ENCODE results near the gene FBXO47. TPM values are rescaled to one million over a fixed set of nuclear protein-coding genes. Genes with fewer than 3 reads are reported as not detected.

FBXO47 gene
- total RNA-seq, 2 donors from 2014 or later, result not detected

DNA sequence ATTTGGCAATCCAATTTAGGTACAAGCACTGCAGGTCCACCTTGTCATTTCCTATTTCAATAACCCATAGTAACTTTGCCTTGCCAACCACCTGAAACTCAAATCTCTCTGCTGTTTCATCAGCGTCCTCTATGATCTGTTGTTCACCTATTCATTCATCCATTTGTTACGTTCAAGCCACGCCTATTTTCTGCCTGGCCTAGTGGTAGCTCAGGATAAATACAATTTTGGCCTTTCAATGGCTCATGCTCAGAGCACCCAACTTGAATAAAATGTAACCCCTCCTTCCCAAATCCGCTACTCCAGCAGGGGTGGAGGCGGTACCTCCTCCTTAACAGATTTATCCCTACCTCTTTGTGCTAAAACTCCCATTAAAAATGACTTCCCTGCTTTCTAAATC, 3.6 kb upstream of the FBXO47 start:
- Histone ChIP-seq H3K36me3 (no peaks in the 10 kb centered on the region), H3K27ac (no peak overlapping the region), H3K27me3 (no peaks in the 10 kb centered on the region), H3K9me3 (no peaks in the 10 kb centered on the region), H3K4me3 (no peak overlapping the region), H3K4me1 (no peaks in the 10 kb centered on the region)
- no peak for DNase-seq (ENCODE audit: low spot score)
- TF ChIP-seq, protein P1, sequence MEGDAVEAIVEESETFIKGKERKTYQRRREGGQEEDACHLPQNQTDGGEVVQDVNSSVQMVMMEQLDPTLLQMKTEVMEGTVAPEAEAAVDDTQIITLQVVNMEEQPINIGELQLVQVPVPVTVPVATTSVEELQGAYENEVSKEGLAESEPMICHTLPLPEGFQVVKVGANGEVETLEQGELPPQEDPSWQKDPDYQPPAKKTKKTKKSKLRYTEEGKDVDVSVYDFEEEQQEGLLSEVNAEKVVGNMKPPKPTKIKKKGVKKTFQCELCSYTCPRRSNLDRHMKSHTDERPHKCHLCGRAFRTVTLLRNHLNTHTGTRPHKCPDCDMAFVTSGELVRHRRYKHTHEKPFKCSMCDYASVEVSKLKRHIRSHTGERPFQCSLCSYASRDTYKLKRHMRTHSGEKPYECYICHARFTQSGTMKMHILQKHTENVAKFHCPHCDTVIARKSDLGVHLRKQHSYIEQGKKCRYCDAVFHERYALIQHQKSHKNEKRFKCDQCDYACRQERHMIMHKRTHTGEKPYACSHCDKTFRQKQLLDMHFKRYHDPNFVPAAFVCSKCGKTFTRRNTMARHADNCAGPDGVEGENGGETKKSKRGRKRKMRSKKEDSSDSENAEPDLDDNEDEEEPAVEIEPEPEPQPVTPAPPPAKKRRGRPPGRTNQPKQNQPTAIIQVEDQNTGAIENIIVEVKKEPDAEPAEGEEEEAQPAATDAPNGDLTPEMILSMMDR (IDR thresholded peaks at IDR 0.05), result no peak

DNA sequence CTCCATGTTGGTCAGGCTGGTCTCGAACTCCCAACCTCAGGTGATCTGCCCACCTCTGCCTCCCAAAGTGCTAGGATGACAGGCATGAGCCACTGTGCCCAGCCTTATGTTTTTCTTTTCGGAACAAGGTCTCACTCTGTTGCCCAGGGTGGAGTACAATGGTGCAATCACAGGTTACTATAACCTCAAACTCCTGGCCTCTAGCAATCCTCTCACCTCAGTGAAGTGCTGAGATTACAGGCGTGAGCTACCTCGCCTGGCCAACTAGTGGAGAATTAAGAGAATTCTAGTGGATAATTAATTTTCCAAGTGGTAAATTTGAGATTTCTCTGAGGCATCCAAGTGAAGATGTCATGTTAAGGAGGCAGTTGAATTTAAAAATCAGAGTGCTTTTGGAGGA, 2.9 kb upstream of the FBXO47 start:
- H3K4me1 ChIP-seq, result no peaks in the 10 kb centered on the region
- H3K36me3 ChIP-seq, result no peaks in the 10 kb centered on the region
- no peak overlapping the region for H3K4me3 ChIP-seq
- H3K27me3 ChIP-seq, result no peaks in the 10 kb centered on the region
- TF ChIP-seq, protein P1 (IDR thresholded peaks at IDR 0.05), result no peak
- no peak for DNase-seq (ENCODE audit: low spot score)
- H3K27ac ChIP-seq, result no peak overlapping the region
- no peaks in the 10 kb centered on the region for H3K9me3 ChIP-seq

DNA sequence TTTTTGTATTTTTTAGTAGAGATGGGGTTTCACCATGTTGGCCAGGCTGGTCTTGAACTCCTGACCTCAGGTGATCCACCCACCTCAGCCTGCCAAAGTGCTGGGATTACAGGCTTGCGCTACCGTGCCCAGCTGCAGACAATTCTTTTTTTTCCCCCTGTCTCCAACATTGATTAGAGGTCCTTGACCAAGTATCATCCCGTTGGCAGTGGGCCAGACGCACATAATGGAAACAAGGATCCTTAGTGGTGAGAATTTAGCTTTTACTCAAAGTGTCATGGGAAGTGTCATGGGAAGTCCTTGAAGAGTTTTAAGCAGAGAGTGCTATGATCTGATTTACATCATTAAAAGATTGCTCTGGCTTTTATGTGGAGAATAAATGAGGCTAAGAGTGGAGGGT, 2.1 kb upstream of the FBXO47 start:
- no peak for DNase-seq (ENCODE audit: low spot score)
- Histone ChIP-seq H3K4me3 (no peak overlapping the region), H3K27ac (no peak overlapping the region), H3K36me3 (no peaks in the 10 kb centered on the region), H3K4me1 (no peaks in the 10 kb centered on the region), H3K27me3 (no peaks in the 10 kb centered on the region), H3K9me3 (no peaks in the 10 kb centered on the region)
- TF ChIP-seq, protein P1 (IDR thresholded peaks at IDR 0.05), result no peak

DNA sequence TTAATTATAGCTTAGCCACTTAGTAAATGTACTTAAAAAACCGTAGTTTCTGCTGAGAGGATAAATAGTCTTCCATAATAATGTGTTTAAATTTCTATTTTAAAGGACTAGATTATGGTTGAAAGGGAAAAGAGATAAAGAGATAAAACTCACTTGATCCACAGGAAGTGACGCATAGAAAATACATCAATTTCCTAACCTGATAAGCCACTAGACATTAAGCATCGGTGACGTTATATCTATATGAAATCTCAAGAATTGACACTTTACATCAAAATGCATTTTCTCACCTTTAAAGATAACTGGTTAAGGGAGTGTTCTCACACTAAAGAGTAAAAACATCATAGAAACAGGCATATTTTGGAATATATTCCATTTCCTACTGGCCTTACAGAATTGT, 5.8 kb downstream of the FBXO47 start:
- Histone ChIP-seq H3K4me1 (no peaks in the 10 kb centered on the region), H3K36me3 (no peaks in the 10 kb centered on the region), H3K4me3 (no peak overlapping the region), H3K27me3 (no peaks in the 10 kb centered on the region), H3K27ac (no peak overlapping the region), H3K9me3 (no peaks in the 10 kb centered on the region)
- DNase-seq (ENCODE audit: low spot score), result no peak
- TF ChIP-seq, protein P1 (IDR thresholded peaks at IDR 0.05), result no peak

DNA sequence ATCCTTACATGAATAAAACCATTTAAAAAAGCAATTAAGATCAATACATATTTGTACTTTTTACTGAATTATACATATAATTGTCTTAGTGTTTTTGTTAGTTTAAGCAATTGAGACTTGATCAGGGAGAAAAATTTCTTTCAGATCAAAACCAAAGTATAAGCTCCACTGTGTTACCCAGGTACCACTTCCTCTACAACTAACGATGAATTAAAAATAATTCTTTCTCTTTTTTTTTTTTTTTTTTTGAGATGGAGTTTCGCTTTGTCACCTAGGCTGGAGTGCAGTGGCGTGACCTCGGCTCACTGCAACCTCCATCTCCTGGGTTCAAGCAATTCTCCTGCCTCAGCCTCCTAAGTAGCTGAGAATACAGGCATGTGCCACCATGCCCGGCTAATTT, 6.8 kb downstream of the FBXO47 start:
- Histone ChIP-seq H3K4me1 (no peaks in the 10 kb centered on the region), H3K27ac (no peak overlapping the region), H3K4me3 (no peak overlapping the region), H3K9me3 (no peaks in the 10 kb centered on the region), H3K36me3 (no peaks in the 10 kb centered on the region), H3K27me3 (no peaks in the 10 kb centered on the region)
- no peak for DNase-seq (ENCODE audit: low spot score)
- TF ChIP-seq, protein P1 (IDR thresholded peaks at IDR 0.05), result no peak

DNA sequence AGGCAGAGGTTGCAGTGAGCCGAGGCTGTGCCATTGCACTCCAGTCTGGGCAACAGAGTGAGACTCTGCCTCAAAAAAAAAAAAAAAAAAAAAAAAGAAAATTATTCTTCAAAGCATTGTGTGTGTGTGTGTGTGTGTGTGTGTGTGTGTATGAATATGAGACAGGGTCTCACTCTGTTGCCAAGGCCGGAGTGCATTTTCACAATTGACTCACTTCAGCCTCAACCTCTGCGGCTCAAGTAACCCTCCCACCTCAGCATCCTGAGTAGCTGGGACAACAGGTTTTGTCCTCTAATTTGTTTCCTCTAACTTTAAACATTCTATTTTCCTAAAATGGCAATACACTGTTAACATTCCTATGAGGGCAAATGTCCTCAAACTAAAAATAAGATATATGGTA, 7.7 kb downstream of the FBXO47 start:
- Histone ChIP-seq H3K4me3 (no peak overlapping the region), H3K9me3 (no peaks in the 10 kb centered on the region), H3K36me3 (no peaks in the 10 kb centered on the region), H3K27ac (no peak overlapping the region), H3K4me1 (no peaks in the 10 kb centered on the region), H3K27me3 (no peaks in the 10 kb centered on the region)
- DNase-seq (ENCODE audit: low spot score), result no peak
- TF ChIP-seq, protein P1 (IDR thresholded peaks at IDR 0.05), result no peak
